KBM-7 (cell line): ENCODE measurements around the gene IQGAP1.

Experiments
- DNase-seq: peaks from one replicate; pipeline ENCODE4 v3.0.0-alpha.2; 2015
- in situ Hi-C: fragments of 300-500 bp; cut with MboI; formaldehyde crosslinking; loops from 2 replicates; pipeline ENCODE4 v1.14.3; 2020; ENCODE audit warnings: low sequenced_read_pairs, low pct_unique_long_range_greater_than_20kb, mixed read lengths

Gene IQGAP1

DNA sequence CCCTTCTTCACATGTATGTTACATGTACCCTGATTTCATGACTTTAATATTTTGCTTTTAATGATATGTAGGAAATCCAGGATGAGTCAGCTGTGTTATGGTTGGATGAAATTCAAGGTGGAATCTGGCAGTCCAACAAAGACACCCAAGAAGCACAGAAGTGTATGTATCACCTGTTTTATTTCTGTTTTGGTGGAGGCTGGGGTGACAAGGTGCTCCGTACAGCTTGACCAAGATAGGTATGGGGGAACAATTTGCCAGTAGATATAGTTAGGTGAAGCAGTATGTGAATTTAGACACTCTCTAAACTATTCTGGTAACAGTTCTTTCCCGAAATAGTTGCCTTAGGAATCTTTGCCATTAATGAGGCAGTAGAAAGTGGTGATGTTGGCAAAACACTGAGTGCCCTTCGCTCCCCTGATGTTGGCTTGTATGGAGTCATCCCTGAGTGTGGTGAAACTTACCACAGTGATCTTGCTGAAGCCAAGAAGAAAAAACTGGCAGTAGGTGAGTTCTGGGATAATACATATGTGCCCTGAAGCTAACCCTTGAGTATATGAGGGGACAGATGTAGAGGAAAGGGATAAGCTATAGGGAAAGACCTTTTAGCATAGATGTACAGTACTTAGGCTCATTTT lies 78.0 kb downstream of the IQGAP1 start:
- in situ Hi-C loops, result no loop called here
- no peak for DNase-seq

- no peak for DNase-seq
- in situ Hi-C loops, result no loop called here
Observed at GRCh38 chr15:90469723-90470122, 81.7 kb downstream of the IQGAP1 start.

GRCh38 chr15:90470453-90470852 lies 82.4 kb downstream of the IQGAP1 start:
- no peak for DNase-seq
- in situ Hi-C loops, result no loop called here

- in situ Hi-C loops, result no loop called here
Observed at GRCh38 chr15:90471126-90471525, 83.1 kb downstream of the IQGAP1 start.

DNA sequence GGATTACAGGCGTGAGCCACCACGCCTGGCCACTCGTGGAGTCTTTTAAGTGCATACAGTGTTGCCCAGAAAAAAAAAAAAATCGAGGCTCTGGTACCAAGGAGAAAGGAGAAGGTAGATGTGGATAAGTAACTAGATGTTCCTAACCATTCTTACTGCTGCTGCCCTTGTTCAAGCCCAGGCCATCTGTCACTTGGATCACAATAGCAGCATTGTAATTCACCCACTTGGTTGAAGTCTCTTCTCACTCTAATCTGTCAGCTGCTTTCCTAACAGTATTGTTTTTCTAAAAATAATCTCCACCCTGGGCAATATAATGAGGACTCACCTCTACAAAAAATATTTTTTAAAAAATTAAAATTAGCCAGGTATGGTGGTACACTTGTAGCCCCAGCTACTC lies 83.7 kb downstream of the IQGAP1 start:
- in situ Hi-C loops, result no loop called here
- no peak for DNase-seq

More at GRCh38 chr15:90471126-90471525, 83.1 kb downstream of the IQGAP1 start:
- no peak for DNase-seq

DNA sequence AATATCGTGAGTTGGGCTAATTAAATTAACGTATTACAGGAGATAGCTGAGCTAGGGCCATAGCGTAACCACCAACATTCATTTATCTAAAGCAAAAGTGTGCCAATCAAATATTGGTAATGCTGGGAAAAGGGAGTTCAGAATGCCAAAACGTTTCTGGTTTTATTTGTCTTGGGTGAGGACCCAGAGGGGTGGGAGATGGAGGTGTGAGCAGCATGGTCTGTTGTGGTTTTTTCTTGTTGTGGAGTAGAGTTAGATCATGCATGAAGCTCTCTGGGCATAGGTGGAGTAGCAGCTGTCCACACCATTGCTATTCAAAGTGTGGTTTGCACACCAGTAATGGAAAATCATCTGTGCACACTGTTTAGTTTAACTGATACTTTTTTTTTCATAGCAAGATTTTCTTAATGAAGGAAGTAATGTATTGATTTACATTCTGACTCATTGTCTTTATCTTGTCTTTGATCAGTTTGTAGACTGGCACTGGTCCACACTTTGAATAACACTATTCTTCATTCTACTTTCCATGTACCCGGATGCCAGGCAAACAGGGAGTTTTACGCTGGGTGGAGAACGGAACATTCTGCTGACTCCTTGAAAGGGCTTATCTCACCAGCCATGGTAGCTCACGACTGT lies 90.9 kb downstream of the IQGAP1 start:
- no peak for DNase-seq

GRCh38 chr15:90479656-90480055 lies 91.6 kb downstream of the IQGAP1 start:
- in situ Hi-C loops, result no loop called here
- no peak for DNase-seq

More for the DNA sequence above, 90.9 kb downstream of the IQGAP1 start:
- in situ Hi-C loops, result no loop called here

DNA sequence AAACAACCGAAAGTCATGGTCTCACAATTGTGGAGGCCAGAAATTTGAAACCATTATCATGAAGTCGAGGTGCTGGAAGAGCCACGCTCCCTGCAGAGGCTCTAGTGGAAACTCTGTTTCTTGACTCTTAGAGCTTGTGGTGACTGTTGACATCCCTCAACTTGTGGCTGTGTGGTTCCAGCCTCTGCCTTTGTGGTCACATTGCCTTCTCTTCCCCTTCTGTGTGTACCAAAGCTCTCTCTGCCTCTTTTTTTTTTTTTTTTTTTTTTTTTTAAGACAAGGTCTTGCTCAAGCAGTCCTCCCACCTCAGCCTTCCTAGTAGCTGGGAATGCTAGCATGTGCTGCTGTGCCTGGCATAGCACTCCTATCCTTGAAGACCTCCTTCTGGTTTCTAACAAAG lies 93.0 kb downstream of the IQGAP1 start:
- DNase-seq, result peak; percentile 91
- in situ Hi-C loops, result no loop called here

GRCh38 chr15:90482124-90483011 lies 94.3 kb downstream of the IQGAP1 start:
- peak; percentile 62 for DNase-seq
- in situ Hi-C loops, result no loop called here

GRCh38 chr15:90483012-90483307 lies 94.9 kb downstream of the IQGAP1 start:
- no peak for DNase-seq
- in situ Hi-C loops, result no loop called here

DNA sequence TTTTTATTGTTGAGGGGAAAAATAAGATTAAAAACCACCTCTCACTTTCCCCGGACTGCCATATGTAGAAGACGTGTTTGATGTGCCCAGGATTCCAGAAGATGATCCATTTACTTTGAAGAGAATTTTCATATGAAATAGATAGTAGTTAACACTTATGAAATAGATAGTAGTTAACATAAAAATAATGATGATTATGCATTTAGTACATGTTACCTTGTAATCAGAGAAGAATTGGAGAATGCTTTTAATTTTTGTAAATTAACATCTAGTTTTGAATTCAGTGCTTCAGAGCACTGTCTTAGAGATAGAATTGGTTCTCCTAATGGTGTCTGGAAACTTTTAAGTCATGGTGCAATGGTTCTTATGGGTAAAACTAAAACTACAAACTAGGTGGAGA lies 95.6 kb downstream of the IQGAP1 start:
- in situ Hi-C loops, result no loop called here
- no peak for DNase-seq

DNA sequence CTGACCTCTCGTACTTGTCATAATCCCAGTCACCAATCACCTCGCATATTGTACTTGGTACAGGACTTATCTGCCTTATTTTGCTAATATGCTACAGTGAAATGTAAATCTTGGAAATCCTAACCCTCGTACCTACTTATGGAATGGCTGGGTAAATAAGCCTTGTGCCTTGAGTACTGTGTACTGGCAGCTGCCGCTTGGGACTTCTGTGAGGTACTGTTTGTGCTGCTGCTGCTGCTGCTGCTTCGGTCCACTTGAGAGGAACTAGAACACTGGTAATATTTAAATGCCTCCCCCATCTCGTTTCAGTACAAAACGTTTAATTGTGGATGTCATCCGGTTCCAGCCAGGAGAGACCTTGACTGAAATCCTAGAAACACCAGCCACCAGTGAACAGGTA lies 99.1 kb downstream of the IQGAP1 start:
- DNase-seq, result no peak
- in situ Hi-C loops, result no loop called here

GRCh38 chr15:90489514-90489913 lies 101.5 kb downstream of the IQGAP1 start:
- in situ Hi-C loops, result no loop called here
- DNase-seq, result no peak

DNA sequence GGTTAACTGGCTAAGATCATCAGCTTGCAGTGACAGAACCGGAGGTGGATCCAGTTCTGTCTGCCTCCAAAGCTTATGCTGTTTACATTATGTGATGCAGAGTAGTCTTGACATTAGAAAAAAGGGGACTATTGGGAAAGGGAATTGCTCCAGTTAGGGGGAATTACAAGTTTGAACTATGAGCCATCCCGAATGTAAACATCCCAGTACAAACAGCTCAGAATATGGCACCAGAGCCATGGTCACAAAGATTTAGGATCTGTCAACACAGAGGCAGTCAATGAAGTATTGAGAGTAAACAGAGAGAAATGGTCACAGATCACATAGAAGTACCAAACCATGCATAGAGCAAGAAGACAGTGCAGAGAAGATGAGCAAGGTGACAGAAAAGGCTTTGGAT lies 101.9 kb downstream of the IQGAP1 start:
- no peak for DNase-seq
- in situ Hi-C loops, result no loop called here

DNA sequence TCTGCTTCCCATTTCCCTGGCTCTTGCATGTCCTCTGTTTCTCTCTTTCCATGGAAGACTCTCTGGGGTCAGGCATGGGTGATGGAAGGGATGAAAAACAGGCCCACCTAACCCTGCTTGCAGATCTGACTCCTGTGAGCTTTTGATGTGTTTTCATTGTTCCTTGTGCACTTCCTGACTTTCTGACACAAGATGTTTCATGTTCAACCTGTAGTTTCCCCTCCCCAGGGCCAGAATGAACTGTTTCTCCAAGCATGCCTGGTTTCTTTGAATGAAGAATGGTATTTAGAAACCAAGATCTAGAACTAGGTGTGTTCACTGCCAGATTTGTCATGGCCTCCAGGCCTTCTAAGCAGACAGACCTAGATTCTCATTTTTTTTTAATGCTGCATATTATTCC lies 105.6 kb downstream of the IQGAP1 start:
- no peak for DNase-seq
- in situ Hi-C loops, result no loop called here

GRCh38 chr15:90495067-90495466 lies 107.0 kb downstream of the IQGAP1 start:
- in situ Hi-C loops, result no loop called here
- no peak for DNase-seq

GRCh38 chr15:90496791-90497190 lies 108.7 kb downstream of the IQGAP1 start:
- in situ Hi-C loops, result no loop called here
- peak; percentile 33 for DNase-seq

GRCh38 chr15:90497376-90497775 lies 109.3 kb downstream of the IQGAP1 start:
- DNase-seq, result peak; percentile 39
- in situ Hi-C loops, result no loop called here

DNA sequence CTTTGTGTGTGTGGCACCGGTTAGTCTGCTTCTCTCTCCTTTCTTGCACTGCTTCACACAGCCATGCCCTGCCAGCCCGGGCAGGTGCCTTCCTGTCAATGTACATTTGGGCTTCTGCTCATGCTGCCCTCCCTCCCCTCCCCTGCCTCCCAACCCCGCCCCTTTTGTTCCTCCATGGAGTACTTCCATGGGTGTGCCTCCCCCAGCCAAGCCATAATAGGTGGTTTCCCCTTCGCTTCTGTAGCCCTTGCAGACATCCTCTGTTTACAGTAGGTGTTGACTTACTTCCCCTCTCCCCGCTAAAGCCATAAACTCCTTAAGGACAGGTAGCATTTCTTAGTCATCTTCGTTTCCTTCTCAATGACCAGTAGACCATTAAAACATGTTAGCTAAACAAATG lies 109.9 kb downstream of the IQGAP1 start:
- DNase-seq, result no peak
- in situ Hi-C loops, result no loop called here

- no peak for DNase-seq
- in situ Hi-C loops, result no loop called here
Observed at GRCh38 chr15:90500171-90500570, 112.1 kb downstream of the IQGAP1 start.
